ENCODE results near the gene CREB1.

Gene CREB1

DNA sequence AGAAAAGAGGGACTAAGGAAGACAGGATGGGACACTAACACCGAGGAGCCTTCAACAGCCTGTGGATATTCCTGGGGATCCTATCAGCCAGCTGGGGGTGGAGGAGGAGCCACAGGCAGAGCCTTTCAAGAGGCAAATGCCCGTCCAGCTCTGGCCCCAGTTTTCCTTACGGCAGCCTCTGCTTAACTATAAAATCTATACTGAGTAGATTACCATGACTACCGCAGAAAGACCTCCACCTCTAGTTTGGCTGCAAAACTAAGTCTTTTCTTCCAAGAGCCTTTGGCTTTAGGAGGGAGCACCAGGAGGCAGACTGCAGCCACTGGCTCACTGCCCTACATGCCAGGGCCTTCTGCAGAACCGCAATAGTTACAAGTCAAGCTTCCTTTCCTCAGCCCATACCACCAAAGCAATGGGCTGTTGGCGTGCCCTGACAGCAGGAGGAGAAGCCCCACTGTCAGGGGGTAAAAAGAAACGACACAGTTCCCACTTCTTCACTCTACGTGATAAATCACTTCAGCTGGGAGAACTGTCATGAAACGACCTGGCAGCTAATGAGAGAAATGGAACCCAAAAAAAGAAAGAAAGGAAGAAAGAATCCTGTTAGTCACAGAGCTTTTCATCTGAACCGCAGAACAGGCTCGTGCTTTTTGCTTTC is 25.1 kb upstream of the CREB1 start:
- DNase-seq = peak; percentile 46

DNA sequence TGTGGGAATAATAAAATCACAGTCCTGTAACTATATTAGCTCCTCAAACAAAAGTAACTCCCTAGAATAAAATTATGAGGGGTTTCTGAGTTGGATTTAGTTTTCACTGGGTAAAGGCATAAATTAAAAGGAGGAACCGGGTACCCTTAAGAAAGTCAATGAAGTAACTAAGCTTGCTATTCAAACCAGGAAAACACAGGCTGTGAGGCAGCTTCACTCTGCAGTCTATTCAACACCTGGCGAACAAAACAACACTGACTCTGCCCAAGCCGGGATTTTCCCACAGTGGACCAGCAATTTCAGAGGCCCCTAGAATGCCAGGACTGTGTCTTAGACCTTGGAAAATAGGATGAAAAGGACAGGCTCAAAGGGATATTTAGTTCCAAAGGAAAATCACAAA is 24.6 kb upstream of the CREB1 start:
- DNase-seq = no peak

DNA sequence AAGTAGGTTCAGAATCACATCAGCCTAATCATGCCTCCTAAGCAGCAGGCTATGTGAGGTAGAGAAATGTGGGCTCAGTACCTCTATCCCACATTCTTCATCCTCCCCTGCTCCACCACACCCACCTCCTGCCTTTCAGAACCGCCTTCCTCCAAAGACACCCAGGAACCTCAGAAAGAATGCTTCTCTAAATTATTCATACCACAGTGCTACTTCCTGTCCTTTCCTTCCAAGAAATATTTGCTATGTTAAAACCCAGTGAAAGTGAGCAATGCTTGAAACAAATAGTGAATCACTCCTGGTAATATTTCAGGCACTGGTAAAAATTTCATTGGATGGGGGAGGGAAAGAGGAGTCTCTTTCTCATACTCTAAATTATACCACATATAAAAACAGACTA is 24.0 kb upstream of the CREB1 start:
- no peak for DNase-seq

DNA sequence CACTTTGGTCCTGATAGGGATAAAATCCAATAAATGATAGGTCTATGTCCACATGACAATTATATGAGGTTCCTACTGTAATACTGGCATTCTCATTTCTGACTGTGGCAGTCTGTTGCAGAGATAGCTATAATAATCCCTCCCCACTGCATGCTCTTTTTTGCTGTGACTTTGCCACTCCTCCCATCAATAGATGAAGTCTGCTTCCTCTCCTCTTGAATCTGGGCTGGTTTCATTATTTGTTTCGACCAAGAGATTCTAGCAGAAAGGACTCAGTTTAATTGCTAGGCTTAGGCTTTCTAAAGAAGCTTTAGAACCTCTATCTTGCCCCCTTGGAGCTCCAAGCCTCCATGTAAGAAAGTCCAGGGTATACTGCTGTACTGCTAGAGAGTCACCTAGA is 23.3 kb upstream of the CREB1 start:
- no peak for DNase-seq

DNA sequence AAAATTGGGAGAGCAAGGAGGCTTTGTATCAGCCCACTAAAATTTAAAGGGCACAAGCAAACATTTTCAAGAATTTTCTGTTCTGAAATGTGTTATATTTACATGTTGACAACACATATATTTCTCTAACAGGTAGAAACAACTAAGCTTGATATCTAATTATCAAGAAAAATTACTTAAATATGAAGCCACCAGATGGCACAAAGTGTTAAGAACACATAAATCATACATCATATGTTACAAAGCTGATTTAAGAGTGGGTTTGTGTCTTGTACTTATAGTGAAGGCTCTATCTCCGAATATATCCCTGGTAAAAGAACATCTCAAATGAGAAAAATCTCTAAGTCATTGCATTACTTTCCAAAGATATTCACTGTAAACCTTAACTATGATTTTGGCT is 19.6 kb upstream of the CREB1 start:
- no peak for DNase-seq

DNA sequence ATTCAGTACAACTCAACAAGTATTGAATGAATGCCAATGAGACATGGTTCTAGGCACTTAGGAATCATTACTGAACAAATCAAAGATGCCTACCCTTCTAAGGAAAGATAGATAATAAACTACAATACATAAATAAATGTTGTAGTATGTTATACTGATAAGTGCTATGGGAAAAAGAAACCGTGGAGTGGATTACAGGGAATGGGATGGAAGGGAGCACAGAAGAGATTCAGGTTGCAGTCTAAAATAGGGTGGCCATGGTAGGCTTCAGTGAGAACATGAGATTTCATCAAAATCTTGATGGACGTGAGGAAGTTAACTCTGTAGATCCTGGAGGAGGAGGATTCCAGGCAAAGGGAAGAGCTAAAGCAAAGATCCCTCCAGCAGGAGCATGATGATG is 17.9 kb upstream of the CREB1 start:
- no peak for DNase-seq

DNA sequence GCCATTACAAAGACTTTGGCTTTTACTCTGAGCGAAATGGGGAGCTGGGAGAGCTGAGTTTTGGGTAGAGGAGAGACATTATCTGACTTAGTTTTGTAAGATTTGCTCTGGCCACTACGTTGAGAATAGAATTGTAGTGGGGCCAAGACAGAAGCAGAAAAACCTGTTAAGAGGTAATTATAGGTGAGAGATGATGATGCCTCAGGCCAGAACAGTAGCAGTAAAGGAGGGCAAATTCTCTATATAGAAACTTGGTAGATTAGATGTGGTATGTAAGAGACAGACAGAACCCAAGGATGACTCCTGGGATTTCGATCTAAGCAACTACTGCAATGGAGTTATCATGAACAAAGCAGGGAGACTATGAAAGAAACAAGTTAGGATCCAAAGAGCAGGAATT is 17.4 kb upstream of the CREB1 start:
- DNase-seq = no peak

DNA sequence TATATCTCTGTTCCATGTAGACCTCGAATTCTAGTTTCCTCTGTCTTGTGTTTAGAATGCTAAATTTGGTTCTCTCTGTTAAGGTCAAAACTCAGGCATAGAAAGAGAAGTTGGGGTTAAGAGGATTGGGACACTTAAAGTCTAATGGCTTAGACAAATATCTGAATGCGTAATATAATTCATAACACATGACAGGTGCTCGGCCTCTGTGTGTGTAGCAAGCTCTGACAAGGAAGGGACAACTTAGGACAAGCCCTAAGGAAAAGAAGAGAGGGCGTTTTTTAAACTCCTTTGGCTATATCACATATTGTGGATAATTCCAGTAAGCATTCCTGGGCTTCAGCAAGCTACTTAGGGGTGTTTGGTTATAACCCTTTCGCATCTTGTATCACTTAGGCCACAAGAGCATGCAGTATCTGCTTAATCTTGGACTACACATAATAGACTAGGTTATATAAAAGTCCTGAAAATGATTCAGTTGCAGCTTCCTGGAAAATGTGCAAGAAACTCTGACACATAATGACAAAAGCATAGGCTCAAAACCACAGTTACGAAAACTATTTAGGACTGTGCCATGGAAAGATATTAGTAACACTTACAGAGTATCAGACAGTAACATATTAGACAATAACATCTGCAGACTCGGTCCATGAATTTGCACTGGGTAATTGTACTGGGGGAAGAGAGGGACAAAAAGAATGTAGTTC is 16.1 kb upstream of the CREB1 start:
- DNase-seq = no peak

DNA sequence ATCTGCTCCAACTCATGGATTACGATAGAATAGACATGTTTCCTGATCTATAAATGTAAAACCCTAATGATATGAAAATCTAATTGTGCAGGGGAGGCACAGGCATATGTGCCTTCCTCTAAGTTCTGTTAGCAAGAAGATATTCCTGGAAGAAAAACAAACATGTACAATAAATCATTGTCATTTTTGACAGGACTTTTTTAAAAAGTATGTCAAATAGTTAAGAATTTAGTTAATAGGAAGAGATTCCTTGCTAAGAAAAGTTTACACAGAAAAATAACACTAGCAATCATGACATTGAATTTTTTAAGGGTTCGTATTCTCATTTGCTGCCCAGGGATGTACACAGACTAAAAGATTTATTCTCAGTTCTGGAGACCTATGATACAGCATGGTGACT is 15.3 kb upstream of the CREB1 start:
- no peak for DNase-seq

DNA sequence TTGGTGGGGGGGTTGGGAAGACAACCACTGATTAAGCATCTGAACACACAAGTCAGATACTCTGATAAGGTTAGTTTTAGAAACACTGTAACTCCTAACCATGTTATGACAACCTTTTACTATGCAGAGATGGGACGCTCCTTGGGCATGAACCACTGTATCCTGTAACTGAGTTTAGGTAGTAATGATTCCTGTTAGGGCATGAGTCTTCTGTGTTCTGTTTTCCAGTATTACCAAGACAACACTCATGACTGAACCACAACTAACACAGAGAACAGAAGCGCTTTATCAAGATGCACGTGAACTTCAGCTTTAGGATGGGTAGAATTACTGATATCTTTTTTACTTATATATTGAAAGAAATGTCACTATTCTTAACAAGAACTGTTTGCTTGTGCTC is 14.1 kb upstream of the CREB1 start:
- DNase-seq = no peak

DNA sequence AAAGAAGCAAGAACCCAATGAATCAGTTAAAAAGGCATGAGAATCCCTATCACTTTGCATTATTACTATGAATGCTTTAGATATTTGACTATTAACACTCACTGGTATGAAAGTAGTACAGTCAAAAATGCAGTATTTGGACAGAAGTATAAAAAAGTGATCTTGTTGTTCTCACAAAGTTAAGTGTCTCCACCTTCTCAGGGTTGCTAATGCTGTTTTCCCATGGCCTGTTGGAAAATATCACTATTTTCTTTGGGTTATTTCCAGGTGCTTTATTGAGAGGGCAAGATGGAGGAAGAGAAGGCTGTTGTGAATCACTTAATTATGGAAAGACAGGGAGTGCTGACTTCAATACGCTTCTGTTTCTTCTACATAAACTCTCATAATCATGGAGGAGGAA is 13.6 kb upstream of the CREB1 start:
- DNase-seq = no peak

DNA sequence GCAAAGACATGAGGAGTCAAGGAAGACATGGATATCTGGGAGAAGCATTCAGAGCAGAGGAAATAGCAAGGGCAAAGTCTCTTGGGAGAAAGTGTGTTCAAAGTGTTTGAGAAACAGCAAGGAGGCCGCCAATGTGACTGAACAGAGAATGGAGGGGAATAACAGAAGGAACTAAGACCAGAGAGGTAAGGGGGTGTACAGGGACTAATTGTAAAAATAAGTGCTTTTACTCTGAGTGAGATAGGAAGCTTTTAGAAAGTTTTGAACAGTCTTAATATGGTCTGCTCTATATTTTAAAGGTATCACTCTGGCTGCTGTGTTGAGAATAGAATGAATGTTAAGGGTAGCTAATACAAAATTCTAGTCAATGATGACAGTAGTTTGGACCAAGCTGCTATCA is 6.8 kb upstream of the CREB1 start:
- DNase-seq = no peak

DNA sequence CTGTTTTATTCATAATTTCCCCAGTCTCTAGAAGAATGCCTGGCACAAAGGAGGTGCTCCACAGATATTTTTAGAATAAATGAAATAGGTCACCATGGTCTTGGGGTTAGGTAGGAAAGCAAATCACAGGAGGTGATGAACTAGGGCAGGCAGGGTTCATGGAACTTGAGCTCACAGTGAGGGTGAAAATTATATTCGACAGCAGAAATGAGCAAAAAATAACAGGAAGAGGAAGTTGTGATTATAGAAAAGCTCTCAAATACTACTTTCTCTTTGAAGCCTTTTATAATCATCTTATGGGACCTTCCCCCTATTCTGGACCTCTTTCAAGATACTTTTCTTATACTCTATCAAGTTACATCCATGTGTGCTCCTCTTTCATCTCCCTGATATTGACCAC is 4.5 kb upstream of the CREB1 start:
- no peak for DNase-seq

DNA sequence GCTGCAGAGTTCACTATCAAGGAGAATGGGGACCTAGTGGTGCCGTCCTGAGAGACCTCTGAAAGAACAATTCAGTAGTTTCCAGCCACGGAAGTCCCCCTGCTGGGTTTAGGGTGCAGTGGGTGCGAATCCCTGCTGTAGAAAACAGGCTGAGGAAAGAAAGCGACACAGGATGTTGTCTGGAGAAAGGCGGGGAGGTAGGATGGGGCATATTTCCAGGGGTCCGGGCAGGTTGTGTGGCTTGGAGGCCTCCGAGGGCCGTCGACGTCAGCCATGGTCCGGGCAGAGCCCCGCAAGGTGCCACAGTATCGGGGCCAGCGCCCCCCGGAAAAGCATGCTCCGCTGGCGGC is 807 bp upstream of the CREB1 start:
- DNase-seq = peak; percentile 66

DNA sequence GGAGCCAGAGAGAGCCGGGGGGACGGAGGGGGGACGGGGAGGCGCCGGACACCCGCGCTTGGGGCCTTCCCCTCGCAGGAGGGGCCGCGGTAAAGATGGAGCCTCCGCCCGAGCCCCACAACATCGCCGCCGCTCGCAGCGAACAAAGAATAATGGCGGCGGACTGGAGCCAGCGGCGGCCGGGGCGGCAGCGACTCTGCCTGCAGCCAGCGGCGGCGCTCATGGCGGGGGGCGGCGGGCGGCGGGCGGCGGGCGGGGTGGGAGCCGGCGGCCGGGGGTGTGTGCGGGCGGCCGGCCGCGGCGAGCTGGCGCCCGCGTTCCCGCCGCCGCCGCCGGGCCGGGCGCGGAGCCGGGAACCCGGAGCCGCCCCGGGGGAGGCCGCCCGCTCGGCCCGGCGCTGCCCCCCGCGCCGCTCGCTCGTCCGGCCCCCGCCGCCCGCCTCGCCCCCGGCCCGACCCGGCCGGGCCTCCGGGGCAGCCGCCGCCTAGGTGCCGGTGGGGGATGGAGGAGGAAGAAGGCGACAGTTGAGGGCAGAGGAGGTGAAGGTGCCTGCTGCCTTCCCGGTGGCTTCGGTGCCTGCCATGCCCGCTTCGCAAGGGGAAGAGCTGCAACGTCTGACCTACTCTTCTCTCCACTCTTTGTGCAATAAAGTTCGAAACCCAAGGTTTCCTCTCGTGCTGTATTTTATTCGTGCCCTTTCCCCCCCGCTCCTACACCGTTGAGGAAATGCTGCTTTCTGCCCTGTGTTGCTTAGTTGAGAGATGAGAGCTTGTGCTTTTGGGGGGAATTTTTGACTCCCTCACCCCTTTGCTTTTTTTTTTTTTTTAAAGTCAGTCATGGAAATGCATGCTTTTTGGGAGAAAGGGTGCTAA is 634 bp downstream of the CREB1 start:
- peak; percentile 79 for DNase-seq

DNA sequence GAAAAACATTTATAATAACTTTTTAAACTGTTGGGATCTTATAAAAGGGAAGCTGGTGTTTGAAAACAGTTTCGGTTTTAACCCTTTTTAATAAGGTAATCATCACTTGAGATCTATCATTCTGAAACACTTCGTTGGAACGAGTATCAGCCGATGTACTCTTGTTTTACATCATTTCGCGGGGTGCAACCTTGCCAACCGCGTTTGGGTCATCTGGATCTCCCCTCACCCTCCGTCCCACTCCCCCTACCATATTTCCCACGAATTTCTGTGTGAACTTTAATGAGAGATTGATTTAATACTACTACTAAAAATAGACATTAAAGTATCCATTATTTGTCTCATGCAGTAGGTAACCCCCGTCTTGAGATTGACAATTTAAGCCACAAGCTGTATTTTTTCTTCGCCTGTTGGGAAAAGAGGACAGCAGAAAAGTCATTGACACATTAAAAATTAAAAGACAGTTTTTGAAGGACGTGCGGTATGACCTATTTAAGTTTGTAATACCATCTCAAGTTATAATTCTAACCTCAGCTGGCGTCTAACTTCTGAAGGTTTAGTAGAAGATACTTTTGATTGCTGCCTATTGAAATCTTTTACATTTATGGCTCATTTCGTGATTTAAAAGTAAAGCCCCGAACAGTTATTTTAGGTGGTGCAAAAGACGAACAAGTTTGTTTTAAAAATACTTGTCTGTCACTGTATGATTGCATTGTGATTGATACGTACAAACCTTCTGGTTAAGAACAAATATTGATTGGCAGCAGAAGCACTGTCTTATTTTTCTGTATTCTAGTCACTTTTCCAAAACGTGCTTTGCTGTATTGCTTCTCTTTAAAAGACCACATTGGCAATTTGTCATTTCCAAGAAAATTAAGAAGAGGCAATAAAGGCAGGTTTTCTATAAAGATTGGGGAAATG is 1.5 kb downstream of the CREB1 start:
- DNase-seq = peak; percentile 67

DNA sequence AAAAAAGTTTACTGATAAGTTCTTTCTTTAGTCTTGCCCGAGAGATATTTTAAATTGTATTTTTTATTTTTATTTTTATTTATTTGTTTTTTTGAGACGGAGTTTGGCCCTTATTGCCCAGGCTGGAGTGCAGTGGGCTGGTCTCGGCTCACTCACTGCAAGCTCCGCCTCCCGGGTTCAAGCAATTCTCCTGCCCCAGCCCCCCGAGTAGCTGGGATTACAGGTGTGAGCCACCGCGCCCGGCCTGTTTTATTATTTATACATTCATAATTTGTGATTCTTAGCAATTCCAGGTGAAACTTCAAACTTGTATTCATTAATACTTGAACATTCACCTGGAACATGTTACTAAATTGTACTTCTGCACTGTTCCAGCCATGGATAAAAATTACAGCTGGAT is 2.9 kb downstream of the CREB1 start:
- no peak for DNase-seq

DNA sequence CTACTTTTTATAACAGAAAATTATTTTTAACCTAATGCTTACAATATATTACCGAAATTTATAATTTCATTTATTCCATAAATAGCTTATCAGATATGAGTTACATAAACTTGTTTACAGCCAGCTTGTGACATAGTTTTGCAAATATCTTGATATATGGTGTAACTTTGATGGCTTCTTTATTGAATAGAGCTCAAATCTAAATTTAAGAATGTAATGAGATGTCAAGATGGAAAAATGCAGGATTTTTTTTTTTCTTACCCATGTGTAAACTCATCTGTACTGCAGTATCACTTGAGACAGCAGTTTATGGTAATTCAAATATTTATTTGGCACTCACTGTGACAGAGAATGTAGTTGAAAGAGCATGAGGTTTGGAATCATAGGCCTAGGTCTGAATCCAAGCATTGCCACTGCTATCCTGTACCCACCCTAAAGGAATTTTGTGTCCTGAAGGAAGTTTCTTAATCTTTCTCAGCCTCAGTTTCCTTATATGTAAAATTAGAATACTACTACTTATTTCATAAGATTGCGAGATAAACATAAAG is 3.8 kb downstream of the CREB1 start:
- DNase-seq = no peak

DNA sequence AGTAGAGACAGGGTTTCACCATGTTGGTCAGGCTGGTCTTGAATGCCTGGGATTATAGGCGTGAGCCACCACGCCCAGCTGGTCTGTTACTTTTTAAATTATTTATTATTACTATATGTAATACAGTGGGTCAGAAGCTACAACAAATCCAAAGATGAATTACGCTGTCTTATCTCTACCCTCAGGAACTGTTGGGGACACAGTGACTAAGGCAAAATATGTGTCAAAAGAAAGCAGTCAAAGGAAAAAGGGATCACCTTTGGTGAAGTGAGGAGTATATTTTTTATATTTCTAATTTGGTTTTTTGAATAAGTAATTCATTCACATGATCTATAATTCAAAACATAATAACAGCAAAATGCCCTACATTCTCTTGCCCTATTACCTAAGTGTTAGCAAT is 4.7 kb downstream of the CREB1 start:
- DNase-seq = peak; percentile 60

DNA sequence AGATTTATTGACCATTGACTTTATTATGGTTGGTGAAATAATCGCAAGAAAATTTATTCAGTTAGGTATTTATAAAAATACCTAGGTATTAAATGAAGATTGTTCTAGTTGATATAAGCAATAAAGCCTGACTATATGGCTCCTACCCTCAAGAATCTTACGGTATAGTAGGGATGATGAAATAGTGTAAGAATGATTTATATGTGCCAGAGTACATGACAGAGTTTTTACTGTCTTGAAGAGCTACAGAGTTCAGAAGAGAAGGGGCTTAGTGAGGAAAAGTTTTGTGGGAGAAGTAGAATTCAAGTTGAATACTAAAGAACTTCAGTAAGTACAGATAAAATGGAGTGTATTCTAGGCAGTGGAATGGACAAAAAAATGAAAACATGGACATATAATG is 9.7 kb downstream of the CREB1 start:
- no peak for DNase-seq

DNA sequence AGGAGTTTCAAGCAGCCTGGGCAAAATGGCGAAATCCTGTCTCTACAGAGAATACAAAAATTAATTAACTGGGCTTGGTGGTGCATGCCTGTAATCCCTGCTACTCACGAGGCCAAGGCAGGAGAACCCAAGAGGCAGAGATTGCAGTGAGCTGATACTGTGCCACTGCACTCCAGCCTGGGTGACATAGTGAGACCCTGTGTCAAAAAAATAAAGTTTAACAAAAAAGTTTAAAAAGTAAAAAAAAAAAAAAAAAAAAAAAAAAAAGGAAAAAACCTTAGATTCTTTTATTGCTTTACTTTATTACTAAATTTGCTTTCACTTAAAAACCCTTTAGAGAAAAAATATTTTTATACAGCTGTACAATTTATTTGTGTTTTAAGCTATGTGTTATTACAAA is 10.7 kb downstream of the CREB1 start:
- no peak for DNase-seq

DNA sequence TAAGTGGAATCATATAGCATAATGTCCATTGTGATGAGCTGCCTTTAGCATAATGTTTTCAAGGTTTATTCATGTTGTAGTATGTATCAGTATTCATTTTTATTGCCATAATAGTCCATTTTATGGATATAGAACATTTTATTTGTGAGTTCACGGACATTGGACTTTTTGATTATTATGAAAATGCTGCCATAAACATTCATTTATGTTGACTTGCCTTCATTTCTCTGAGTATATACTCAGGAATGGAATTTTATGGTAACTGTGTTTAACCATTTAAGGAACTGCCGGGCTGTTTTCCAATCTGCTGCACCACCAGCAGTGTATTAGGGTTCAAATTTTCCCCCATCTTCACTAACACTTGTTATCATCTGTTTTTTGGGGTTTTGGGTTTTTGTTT is 12.2 kb downstream of the CREB1 start:
- DNase-seq = no peak

DNA sequence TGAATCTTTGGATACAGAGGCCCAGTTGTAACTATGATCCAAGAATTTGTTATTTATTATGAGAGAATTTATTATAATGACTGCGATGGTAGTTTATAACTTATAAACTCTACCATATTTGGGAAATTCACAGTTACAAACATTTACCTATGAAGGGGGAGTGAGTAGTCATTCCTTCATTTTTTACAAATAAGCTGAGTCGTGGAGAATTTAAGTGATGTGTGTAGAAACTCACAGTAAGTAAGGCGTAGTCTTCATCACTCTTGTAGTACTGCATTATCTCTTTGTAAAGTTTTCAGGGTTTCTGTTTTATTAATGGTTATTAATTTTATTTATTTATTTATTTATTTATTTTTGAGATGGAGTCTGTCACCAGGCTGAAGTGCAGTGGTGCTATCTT is 13.5 kb downstream of the CREB1 start:
- no peak for DNase-seq

Data from hematopoietic multipotent progenitor cell treated with erythropoietin and hydrocortisone succinate and interleukin-3 and kit ligand, for 4 days (in vitro differentiated cells).